SH-SY5Y (cell line): ENCODE data around the gene USP17L12.
"Not testable (repeated sequence)": the region's sequence is repeated elsewhere in the genome, so short reads cannot be mapped to it uniquely, and the experiment has no call there.

Source experiments
- GATA2 ChIP-seq: IDR thresholded peaks from 2 replicates; pipeline ENCODE4 v1.6.1; 2011; ENCODE audit warnings: mild to moderate bottlenecking, low read depth, low read length
- GATA3 ChIP-seq: IDR thresholded peaks from 2 replicates; pipeline ENCODE4 v1.6.1; 2011; ENCODE audit warnings: low read depth, mild to moderate bottlenecking, low read length, moderate library complexity

The USP17L12 gene

GRCh38 chr4:9219852-9220251 lies at the start of gene USP17L12:
Gene USP17L12 (plus strand): TSS chr4:9220152. CDS start chr4:9220152, 0 bp downstream.
- TF ChIP-seq GATA3, GATA2: not testable (repeated sequence)

GRCh38 chr4:9210357-9210756 lies 9.6 kb upstream of the USP17L12 start, which contains the start of gene USP17L10:
Gene USP17L10 (plus strand): TSS chr4:9210657. CDS start chr4:9210657, 0 bp downstream.
- not testable (repeated sequence) for TF ChIP-seq GATA3, GATA2

GRCh38 chr4:9215105-9215504 lies 4.8 kb upstream of the USP17L12 start, which contains the start of gene USP17L11:
Gene USP17L11 (plus strand): TSS chr4:9215405. CDS start chr4:9215405, 0 bp downstream.
- TF ChIP-seq GATA2, GATA3: not testable (repeated sequence)

GRCh38 chr4:9224596-9224995 lies 4.6 kb downstream of the USP17L12 start, which contains the start of gene USP17L13:
Gene USP17L13 (plus strand): TSS chr4:9224896. CDS start chr4:9224896, 0 bp downstream.
- not testable (repeated sequence) for TF ChIP-seq GATA2, GATA3

GRCh38 chr4:9234085-9234484 lies 14.1 kb downstream of the USP17L12 start, which contains the start of gene USP17L15:
Gene USP17L15 (plus strand): TSS chr4:9234385. CDS start chr4:9234385, 0 bp downstream.
- not testable (repeated sequence) for TF ChIP-seq GATA2, GATA3

GRCh38 chr4:9243579-9243978 lies 23.6 kb downstream of the USP17L12 start, which contains the start of gene USP17L17:
Gene USP17L17 (plus strand): TSS chr4:9243879. CDS start chr4:9243879, 0 bp downstream.
- TF ChIP-seq GATA2, GATA3: not testable (repeated sequence)

- not testable (repeated sequence) for TF ChIP-seq GATA2, GATA3
Measured at GRCh38 chr4:9247953-9248680, 28.2 kb downstream of the USP17L12 start, which contains the start of gene USP17L18. Gene USP17L18 (plus strand): TSS chr4:9248630. CDS start chr4:9248630, 0 bp downstream.

- not testable (repeated sequence) for TF ChIP-seq GATA2, GATA3
Measured at GRCh38 chr4:9253078-9253477, 33.1 kb downstream of the USP17L12 start, which contains the start of gene USP17L19. Gene USP17L19 (plus strand): TSS chr4:9253378. CDS start chr4:9253378, 0 bp downstream.

- TF ChIP-seq GATA3, GATA2: not testable (repeated sequence)
Measured at GRCh38 chr4:9257824-9258223, 37.9 kb downstream of the USP17L12 start, which contains the start of gene USP17L20. Gene USP17L20 (plus strand): TSS chr4:9258124. CDS start chr4:9258124, 0 bp downstream.

GRCh38 chr4:9262572-9262971 lies 42.6 kb downstream of the USP17L12 start, which contains the start of gene USP17L21:
Gene USP17L21 (plus strand): TSS chr4:9262872. CDS start chr4:9262872, 0 bp downstream.
- not testable (repeated sequence) for TF ChIP-seq GATA2, GATA3

- TF ChIP-seq GATA3, GATA2: not testable (repeated sequence)
Measured at GRCh38 chr4:9267319-9267718, 47.4 kb downstream of the USP17L12 start, which contains the start of gene USP17L22. Gene USP17L22 (plus strand): TSS chr4:9267619. CDS start chr4:9267619, 0 bp downstream.
